ENCODE measurements around the gene AMER2. TPM values are rescaled to one million over a fixed set of nuclear protein-coding genes. Genes with fewer than 3 reads are reported as not detected.

AMER2 gene
- total and polyA plus RNA-seq, 4 donors = 0.02 to 2.0 TPM; not detected in 2

GRCh38 chr13:25118378-25118905 lies 53.6 kb downstream of the AMER2 start:
- H3K4me3 ChIP-seq = no peak overlapping the region
- no peaks in the 10 kb centered on the region for H3K27me3 ChIP-seq (ENCODE audit: control insufficient read depth in 3 of 3, insufficient read depth in 3 of 3, low read length in 2 of 3)
- H3K9me3 ChIP-seq (ENCODE audit: control insufficient read depth in 4 of 4, insufficient read depth in 3 of 4, low read length in 3 of 4) = no peaks in the 10 kb centered on the region
- H3K27ac ChIP-seq (ENCODE audit: low read depth in 1 of 2, low read length in 1 of 2) = no peak overlapping the region
- H3K9ac ChIP-seq (ENCODE audit: insufficient read depth in 1 of 2, low read length in 2 of 2) = no peak overlapping the region
- peaks cover 0 to 3% (median 0%) of the 10 kb centered on the region in 5 donors for H3K4me1 ChIP-seq (ENCODE audit: control insufficient read depth in 5 of 5, insufficient read depth in 5 of 5, low read length in 5 of 5)
- TF ChIP-seq, protein P1, sequence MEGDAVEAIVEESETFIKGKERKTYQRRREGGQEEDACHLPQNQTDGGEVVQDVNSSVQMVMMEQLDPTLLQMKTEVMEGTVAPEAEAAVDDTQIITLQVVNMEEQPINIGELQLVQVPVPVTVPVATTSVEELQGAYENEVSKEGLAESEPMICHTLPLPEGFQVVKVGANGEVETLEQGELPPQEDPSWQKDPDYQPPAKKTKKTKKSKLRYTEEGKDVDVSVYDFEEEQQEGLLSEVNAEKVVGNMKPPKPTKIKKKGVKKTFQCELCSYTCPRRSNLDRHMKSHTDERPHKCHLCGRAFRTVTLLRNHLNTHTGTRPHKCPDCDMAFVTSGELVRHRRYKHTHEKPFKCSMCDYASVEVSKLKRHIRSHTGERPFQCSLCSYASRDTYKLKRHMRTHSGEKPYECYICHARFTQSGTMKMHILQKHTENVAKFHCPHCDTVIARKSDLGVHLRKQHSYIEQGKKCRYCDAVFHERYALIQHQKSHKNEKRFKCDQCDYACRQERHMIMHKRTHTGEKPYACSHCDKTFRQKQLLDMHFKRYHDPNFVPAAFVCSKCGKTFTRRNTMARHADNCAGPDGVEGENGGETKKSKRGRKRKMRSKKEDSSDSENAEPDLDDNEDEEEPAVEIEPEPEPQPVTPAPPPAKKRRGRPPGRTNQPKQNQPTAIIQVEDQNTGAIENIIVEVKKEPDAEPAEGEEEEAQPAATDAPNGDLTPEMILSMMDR (IDR thresholded peaks at IDR 0.05; ENCODE audit: control extremely low read depth, extremely low read depth) = no peak
- ATAC-seq (ENCODE audit: insufficient read depth, low FRiP score) (no peak), DNase-seq (no peak)
- H3K36me3 ChIP-seq (ENCODE audit: control insufficient read depth in 4 of 4, insufficient read depth in 4 of 4, low read length in 4 of 4) = no peaks in the 10 kb centered on the region
- 37 to 38% methylated on average over 8 of the region's 8 CpGs for WGBS, 2 donors

GRCh38 chr13:25117312-25117711 lies 54.8 kb downstream of the AMER2 start:
- Histone ChIP-seq H3K36me3 (ENCODE audit: control insufficient read depth in 4 of 4, insufficient read depth in 4 of 4, low read length in 4 of 4) (no peaks in the 10 kb centered on the region), H3K27me3 (ENCODE audit: control insufficient read depth in 3 of 3, insufficient read depth in 3 of 3, low read length in 2 of 3) (peaks cover 0 to 4% (median 3%) of the 10 kb centered on the region in 3 donors), H3K9me3 (ENCODE audit: control insufficient read depth in 4 of 4, insufficient read depth in 3 of 4, low read length in 3 of 4) (no peaks in the 10 kb centered on the region), H3K4me3 (no peak overlapping the region), H3K9ac (ENCODE audit: insufficient read depth in 1 of 2, low read length in 2 of 2) (no peak overlapping the region), H3K27ac (ENCODE audit: low read depth in 1 of 2, low read length in 1 of 2) (no peak overlapping the region), H3K4me1 (ENCODE audit: control insufficient read depth in 5 of 5, insufficient read depth in 5 of 5, low read length in 5 of 5) (peaks cover 0 to 3% (median 0%) of the 10 kb centered on the region in 5 donors)
- TF ChIP-seq, protein P1 (IDR thresholded peaks at IDR 0.05; ENCODE audit: control extremely low read depth, extremely low read depth) = no peak
- WGBS, 2 donors = 88 to 92% methylated on average over 16 of the region's 16 CpGs
- ATAC-seq (ENCODE audit: insufficient read depth, low FRiP score) (no peak), DNase-seq (no peak)

DNA sequence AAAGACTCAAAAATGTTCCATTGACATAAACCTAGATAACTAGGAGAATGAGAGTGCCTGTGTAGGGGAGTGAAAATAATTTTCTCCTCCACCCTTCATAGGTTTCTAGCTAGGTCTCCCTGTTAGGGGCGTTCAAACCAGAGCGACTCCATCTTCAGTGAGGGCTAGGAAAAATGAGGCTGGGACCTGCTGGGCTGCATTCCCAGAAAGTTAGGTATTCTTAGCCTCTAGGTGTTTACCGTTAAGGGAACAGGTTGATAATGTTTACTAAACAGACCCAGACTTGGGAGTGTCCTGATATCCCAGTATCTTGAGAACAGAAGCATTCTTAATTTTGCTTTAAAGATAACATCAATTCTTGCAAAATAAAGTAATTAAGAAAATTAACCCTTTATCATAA lies 56.0 kb downstream of the AMER2 start:
- H3K27ac ChIP-seq (ENCODE audit: low read depth in 1 of 2, low read length in 1 of 2) = no peak overlapping the region
- ATAC-seq (ENCODE audit: insufficient read depth, low FRiP score) (no peak), DNase-seq (no peak)
- peaks cover 0 to 8% (median 3%) of the 10 kb centered on the region in 3 donors for H3K27me3 ChIP-seq (ENCODE audit: control insufficient read depth in 3 of 3, insufficient read depth in 3 of 3, low read length in 2 of 3)
- H3K4me1 ChIP-seq (ENCODE audit: control insufficient read depth in 5 of 5, insufficient read depth in 5 of 5, low read length in 5 of 5) = peaks cover 0 to 3% (median 0%) of the 10 kb centered on the region in 5 donors
- no peaks in the 10 kb centered on the region for H3K9me3 ChIP-seq (ENCODE audit: control insufficient read depth in 4 of 4, insufficient read depth in 3 of 4, low read length in 3 of 4)
- TF ChIP-seq, protein P1 (IDR thresholded peaks at IDR 0.05; ENCODE audit: control extremely low read depth, extremely low read depth) = no peak
- H3K36me3 ChIP-seq (ENCODE audit: control insufficient read depth in 4 of 4, insufficient read depth in 4 of 4, low read length in 4 of 4) = no peaks in the 10 kb centered on the region
- WGBS, 2 donors = 53 to 83% methylated on average over 3 of the region's 3 CpGs
- H3K9ac ChIP-seq (ENCODE audit: insufficient read depth in 1 of 2, low read length in 2 of 2) = no peak overlapping the region
- no peak overlapping the region for H3K4me3 ChIP-seq

DNA sequence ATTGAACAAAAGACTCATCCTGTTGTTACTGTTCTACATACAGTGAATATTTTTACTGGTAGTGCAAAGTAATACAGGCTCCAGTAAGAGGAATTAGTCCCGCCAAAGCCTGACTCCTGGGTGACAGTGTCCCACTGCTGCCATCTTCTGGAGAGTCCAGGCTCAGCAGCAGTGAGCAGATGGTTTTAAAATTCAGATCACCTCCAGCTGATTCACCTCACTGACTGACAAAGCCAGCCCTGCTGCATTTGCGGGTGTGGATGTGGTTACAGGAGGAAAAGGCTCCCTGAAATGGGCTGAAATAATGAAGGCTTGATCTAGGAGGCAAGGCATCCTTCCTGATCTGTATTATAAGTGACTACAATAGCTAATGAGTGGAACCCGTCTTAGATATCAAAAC lies 57.9 kb downstream of the AMER2 start:
- H3K36me3 ChIP-seq (ENCODE audit: control insufficient read depth in 4 of 4, insufficient read depth in 4 of 4, low read length in 4 of 4) = no peaks in the 10 kb centered on the region
- H3K4me3 ChIP-seq = no peak overlapping the region
- peaks cover 0 to 8% (median 3%) of the 10 kb centered on the region in 3 donors for H3K27me3 ChIP-seq (ENCODE audit: control insufficient read depth in 3 of 3, insufficient read depth in 3 of 3, low read length in 2 of 3)
- ATAC-seq (ENCODE audit: insufficient read depth, low FRiP score) = peak; percentile 59
- H3K4me1 ChIP-seq (ENCODE audit: control insufficient read depth in 5 of 5, insufficient read depth in 5 of 5, low read length in 5 of 5) = peaks cover 0 to 3% (median 0%) of the 10 kb centered on the region in 5 donors
- no peaks in the 10 kb centered on the region for H3K9me3 ChIP-seq (ENCODE audit: control insufficient read depth in 4 of 4, insufficient read depth in 3 of 4, low read length in 3 of 4)
- H3K27ac ChIP-seq (ENCODE audit: low read depth in 1 of 2, low read length in 1 of 2) = no peak overlapping the region
- 25 to 29% methylated on average over 3 of the region's 3 CpGs for WGBS, 2 donors
- no peak overlapping the region for H3K9ac ChIP-seq (ENCODE audit: insufficient read depth in 1 of 2, low read length in 2 of 2)
- DNase-seq = peak; percentile 78 to 85 (median 81)
- TF ChIP-seq, protein P1 (IDR thresholded peaks at IDR 0.05; ENCODE audit: control extremely low read depth, extremely low read depth) = peak; percentile 49

Data from lung (tissue), 12 donors.